CD4-positive, alpha-beta T cell treated with Interleukin-2 at 100 ng/mL for 4 hours (primary cell): ENCODE data around the gene PTPRF.
A peak's percentile ranks its signal among the peaks of the same experiment; 100 is the strongest.
"Not testable (repeated sequence)": the region's sequence is repeated elsewhere in the genome, so short reads cannot be mapped to it uniquely, and the experiment has no call there.

Experiments
- DNase-seq: peaks from one replicate; pipeline ENCODE4 v3.0.0-alpha.2; 2020; ENCODE audit warnings: low spot score

The PTPRF gene

GRCh38 chr1:43634721-43635120 is 104.0 kb downstream of the PTPRF start:
- no peak for DNase-seq

DNA sequence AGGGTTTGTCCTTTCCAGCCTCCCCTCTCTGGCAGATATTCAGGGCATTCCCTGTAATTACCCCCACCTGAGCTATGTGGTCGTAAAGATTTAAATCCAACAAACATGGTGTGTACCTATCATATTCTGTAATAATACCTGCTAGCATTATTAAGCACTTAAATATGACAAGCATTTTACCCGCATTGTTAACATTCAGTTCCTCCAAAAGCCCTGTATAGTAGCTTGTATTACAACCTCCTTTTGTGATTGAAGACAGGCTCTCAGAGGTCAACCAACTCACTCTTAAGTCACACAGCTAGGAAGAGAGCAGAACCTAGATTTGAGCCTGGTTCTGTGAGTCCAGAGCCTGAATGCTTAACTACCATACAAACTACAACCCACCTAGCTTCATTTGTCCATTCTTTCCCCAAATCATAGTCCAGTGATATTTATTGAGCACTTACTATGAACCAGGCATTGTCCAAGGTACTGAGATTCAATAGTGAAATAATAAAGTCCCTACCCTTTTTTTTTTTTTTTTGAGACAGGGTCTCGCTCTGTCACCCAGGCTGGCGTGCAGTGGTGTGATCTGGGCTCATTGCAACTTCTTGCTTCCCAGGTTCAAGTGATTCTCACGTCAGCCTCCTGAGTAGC is 105.4 kb downstream of the PTPRF start:
- no peak for DNase-seq

GRCh38 chr1:43637267-43637666 is 106.6 kb downstream of the PTPRF start:
- no peak for DNase-seq

DNA sequence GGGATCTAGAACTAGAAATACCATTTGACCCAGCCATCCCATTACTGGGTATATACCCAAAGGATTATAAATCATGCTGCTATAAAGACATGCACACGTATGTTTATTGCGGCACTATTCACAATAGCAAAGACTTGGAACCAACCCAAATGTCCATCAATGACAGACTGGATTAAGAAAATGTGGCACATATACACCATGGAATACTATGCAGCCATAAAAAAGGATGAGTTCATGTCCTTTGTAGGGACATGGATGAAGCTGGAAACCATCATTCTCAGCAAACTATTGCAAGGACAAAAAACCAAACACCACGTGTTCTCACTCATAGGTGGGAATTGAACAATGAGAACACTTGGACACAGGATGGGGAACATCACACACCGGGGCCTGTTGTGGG is 107.7 kb downstream of the PTPRF start:
- DNase-seq = not testable (repeated sequence)

DNA sequence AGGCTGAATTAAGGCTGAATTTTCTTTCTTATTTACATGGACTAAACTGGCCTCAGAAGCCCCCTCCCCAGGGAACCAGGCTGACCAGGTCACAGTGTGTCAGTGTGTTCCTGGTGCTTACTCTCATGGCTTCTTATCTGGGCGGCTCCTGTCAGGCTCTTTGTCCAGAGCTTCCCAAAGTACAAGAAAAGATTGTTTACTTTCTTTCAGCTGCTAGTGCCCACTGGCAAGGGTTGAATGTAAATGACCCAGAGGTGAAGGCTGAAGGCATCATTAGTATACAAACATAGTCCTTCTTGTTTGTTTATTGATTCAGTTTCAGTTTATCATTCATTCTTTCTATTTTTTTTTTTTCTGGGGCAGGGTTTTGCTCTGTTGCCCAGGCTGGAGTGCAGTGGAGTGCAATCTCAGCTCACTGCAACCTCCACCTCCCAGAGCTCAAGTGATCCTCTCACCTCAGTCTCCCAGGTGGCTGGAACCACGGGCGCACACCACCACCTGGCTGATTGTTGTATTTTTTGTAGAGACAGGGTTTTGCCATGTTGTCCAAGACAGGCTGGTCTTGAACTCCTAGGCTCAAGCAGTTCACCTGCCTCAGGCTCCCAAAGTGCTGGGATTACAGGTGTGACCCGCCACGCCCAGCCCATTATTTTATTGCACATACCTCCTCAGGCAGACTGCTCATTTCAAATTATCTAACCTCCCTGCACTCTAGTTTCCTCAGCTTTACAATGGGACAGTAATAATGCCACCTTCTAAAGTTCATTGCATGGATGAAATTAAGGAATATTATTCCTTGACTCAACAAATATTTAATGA is 109.5 kb downstream of the PTPRF start:
- no peak for DNase-seq

DNA sequence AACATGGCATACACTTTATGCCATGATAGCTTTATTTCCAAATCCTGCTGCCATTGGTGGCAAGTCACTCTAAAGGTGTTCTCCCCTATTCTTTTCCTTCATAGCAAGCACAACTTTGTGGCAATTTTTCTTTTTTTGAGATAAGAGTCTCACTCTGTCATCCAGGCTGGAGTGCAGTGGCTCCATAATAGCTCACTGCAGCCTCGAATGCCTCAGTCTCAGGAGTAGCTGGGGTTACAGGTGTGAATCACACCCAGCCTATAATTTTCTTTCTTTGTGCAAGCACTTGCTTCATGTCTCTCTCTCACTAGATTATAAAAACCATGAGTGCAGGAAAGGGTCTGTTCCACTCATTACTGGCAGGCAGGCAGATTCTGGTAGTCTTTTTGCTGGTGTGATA is 113.9 kb downstream of the PTPRF start:
- DNase-seq = no peak

GRCh38 chr1:43645461-43645860 is 114.8 kb downstream of the PTPRF start:
- no peak for DNase-seq

GRCh38 chr1:43647331-43647730 is 116.6 kb downstream of the PTPRF start:
- DNase-seq = not testable (repeated sequence)

DNA sequence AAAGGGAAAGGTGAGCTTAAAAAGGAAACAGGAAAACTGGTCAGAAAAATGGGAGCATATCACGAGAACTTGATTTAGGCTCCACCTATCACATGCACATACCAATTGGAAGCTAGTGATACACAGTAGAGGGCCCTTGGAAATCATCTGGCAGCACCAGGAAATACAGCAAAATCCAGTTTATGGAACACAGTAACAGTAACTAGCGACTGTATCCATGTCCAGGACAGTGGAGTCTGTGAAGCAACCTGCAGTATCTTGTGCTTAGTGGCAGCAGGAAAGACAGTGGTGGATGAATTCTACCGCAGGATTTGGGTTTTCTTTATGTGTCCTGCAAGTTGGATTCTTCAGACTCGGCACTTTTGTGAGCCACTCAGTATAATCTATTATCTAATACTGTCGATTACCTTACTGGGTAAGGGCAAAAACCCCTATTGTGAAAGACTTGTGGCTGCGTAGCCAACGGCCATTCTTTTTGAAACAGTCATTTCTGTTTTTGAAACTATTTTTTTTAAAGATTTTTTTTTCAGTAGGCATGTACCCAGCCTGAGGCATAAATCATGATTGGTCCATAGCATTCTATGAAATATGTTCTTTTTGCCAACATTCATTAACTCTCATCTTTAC is 117.7 kb downstream of the PTPRF start:
- DNase-seq = no peak

DNA sequence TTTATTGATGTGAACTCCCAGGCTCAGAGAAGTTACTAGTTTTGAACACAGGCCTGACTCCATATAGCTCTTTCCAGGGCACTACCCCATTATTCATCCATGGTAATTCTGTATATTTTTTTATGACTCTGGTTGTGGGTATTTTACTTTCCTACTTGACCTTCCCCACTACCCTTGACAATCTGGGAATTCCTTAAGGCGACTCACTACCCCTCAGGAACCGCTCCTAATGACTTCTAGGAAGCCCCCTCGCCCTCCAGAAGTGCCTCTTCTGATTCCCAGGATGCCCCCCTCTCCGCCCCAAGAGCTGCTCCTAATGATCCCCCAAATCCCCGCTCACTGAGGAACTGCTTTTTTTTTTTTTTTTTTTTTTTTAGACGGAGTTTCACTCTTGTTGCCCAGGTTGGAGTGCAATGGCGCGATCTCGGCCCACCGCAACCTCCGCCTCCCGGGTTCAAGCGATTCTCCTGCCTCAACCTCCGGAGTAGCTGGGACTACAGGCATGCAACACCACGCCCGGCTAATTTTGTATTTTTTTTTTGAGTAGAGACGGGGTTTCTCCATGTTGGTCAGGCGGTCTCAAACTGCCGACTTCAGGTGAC is 118.3 kb downstream of the PTPRF start:
- no peak for DNase-seq

- peak; percentile 95 for DNase-seq
Observed at GRCh38 chr1:43650310-43651085, 119.8 kb downstream of the PTPRF start.

GRCh38 chr1:43651188-43651587 is 120.5 kb downstream of the PTPRF start:
- DNase-seq = no peak

DNA sequence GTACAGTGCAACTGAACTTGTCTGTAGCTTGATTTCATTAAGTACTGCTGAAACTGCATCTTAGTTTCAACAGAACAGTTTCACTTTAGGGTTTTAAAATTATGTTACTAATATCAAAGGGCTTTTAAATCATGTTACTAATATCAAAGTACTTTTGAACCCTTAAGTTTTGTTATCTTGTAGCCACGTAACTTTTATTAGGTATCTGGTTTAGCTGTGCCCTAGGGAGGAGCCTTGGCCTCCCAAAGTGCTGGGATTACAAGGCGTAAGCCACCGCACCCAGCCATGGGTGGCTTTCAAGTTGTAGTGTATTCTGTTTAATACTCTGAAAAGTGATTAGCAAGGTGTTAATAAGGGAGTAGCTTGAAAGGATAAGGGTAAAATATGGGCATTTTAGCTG is 121.2 kb downstream of the PTPRF start:
- DNase-seq = no peak

GRCh38 chr1:43653339-43653738 is 122.7 kb downstream of the PTPRF start:
- no peak for DNase-seq

- DNase-seq = no peak
Observed at GRCh38 chr1:43653893-43654292, 123.2 kb downstream of the PTPRF start.

GRCh38 chr1:43655953-43656352 is 125.3 kb downstream of the PTPRF start:
- no peak for DNase-seq

- DNase-seq = no peak
Observed at GRCh38 chr1:43659212-43660166, 128.8 kb downstream of the PTPRF start.

DNA sequence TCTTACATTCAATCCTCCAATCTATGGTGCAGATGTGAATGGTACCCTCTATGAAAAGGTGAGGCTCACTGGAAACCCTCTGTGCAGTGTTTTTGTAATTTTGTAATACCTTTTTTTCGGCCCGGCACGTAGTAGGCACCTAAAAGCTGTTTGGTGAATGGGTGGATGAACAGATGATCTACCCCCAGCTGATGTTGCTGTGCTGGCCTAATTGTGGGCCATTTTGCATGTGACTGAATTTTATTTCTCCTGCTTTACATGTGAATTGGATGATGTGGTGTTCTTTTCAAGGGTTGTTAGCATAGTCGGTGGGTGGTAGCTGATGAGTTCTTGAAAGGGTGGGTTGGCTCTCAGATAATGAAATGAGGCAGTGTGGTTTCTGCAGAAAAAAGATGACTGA is 129.7 kb downstream of the PTPRF start:
- DNase-seq = no peak

GRCh38 chr1:43664369-43664768 is 133.7 kb downstream of the PTPRF start:
- no peak for DNase-seq

- no peak for DNase-seq
Observed at GRCh38 chr1:43666608-43667007, 135.9 kb downstream of the PTPRF start.

DNA sequence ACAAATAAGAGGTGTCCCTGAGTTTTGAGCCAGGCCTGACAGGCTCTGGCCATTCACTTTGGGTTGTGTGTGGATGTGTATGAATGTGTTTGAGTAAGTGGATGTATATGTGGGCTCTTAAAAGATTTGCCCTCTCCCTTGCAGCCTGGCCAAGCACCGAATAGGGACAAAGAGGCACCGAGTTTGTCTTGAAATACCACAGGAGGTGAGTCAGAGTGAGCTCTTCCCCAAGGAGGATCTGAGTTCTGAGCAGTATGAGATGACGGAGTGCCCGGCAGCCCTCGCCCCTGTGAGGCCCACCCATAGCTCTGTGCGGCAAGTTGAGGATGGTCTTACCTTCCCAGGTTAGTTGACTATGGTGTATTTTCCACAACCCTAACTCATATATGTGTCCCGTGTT is 138.3 kb downstream of the PTPRF start:
- DNase-seq = no peak
